Heart right ventricle (tissue), 16 donors: ENCODE results near the gene AMIGO3. TPM values are rescaled to one million over a fixed set of nuclear protein-coding genes. Genes with fewer than 3 reads are reported as not detected.

Source experiments
- ATAC-seq, 8 donors: fragments of 200-7000 bp; cut with Tn5 transposase; one replicate each; pipeline ENCODE4 v1.9.1; 2020; ENCODE audit warnings: mild to moderate bottlenecking in 8 of 8, moderate library complexity in 8 of 8, moderate number of reproducible peaks in 1 of 8
- DNase-seq, 2 donors: peaks; one replicate each; pipeline ENCODE4 v3.0.0-alpha.2; 2020
- H3K27ac ChIP-seq, 10 donors: fragments of 200-600 bp; sonication (generic) in 2 of 10; one replicate each; pipeline versions ENCODE4 v1.5.0 to v1.8.0; 2020 to 2022; ENCODE audit warnings: mild to moderate bottlenecking in 3 of 10
- H3K27me3 ChIP-seq, 7 donors: fragments of 200-600 bp; one replicate each; pipeline ENCODE4 v1.8.0; 2021 to 2022; ENCODE audit warnings: mild to moderate bottlenecking in 2 of 7
- H3K36me3 ChIP-seq, 9 donors: fragments of 200-600 bp; sonication (generic) in 1 of 9; one replicate each; pipeline versions ENCODE4 v1.5.0 to v1.8.0; 2020 to 2022; ENCODE audit warnings: mild to moderate bottlenecking in 2 of 9
- H3K4me1 ChIP-seq, 9 donors: fragments of 200-600 bp; sonication (generic) in 1 of 9; one replicate each; pipeline versions ENCODE4 v1.5.0 to v1.8.0; 2020 to 2022; ENCODE audit warnings: mild to moderate bottlenecking in 4 of 9
- H3K4me3 ChIP-seq, 10 donors: fragments of 200-600 bp; sonication (generic) in 2 of 10; one replicate each; pipeline versions ENCODE4 v1.5.0 to v1.8.0; 2020 to 2022; ENCODE audit warnings: mild to moderate bottlenecking in 7 of 10, moderate library complexity in 2 of 10
- H3K9me3 ChIP-seq, 11 donors: fragments of 200-600 bp in 10 of 11; sonication (generic) in 2 of 11; one replicate each; pipeline versions ENCODE4 v1.5.0 to v1.8.0; 2013 to 2022; ENCODE audit warnings: mild to moderate bottlenecking in 2 of 11, control low read depth in 1 of 11, moderate library complexity in 1 of 11
- CTCF ChIP-seq, 9 donors: fragments of 200-600 bp; sonication (generic) in 2 of 9; IDR thresholded peaks; one replicate each; pipeline versions ENCODE4 v1.5.0 to v1.8.0; 2021 to 2022; ENCODE audit warnings: antibody characterized with exemption in 9 of 9, mild to moderate bottlenecking in 5 of 9, moderate library complexity in 1 of 9
- WGBS, 2 donors: extraction: QIAGEN DNeasy Blood & Tissue Kit; methylation state at CpG; one replicate each; pipeline ENCODE4 v1.1.7; 2013; ENCODE audit warnings: inconsistent platforms in 1 of 2; 5-methylcytosine and 5-hydroxymethylcytosine counted together
- intact Hi-C, 10 donors: fragments of 100-400 bp; cut with DNase I; formaldehyde crosslinking; loops; one replicate each; pipeline versions ENCODE4 v1.11.1 to v1.14.2; 2022
- polyA plus RNA-seq, 2 donors: library from polyadenylated mRNA; stranded (reverse); fragments of 200-250 nt; gene quantifications; one replicate each; pipeline ENCODE4 v1.2.3, GENCODE V29; 2013
- total RNA-seq, 10 donors: library from RNA; stranded (reverse); fragmentation: NEBNext Ultra II Directional in 3 of 10; extraction: Animal tissue kit (Norgen Biotek cat#: 25700) in 3 of 10; gene quantifications; one replicate each; pipeline versions ENCODE4 v1.2.1 to v1.2.4, GENCODE V29; 2021 to 2023
- donor health status: Arrhythmogenic right ventricular cardiomyopathy.
- donor health status: ischemic (EF 13 %, LVEDD 7.1; RV severe dilation, severe dysfunction).
- donor health status: healthy with polysubstance abuse.
- donor health status: DM: no; HTN: yes; CAD: no.
- donor health status: DM: no; HTN: no; CAD: no.
- donor health status: ischemic (EF 25% LVEDD 6.9; RV normal size, moderate dysfunction).
- donor health status: ischemic (EF 25% LVEDD 5.7; RV mildly dilated, moderate dysfunction).
- donor health status: healthy.
- donor health status: DM: yes; HTN: yes; CAD: no.
- donor health status: Ischemic cardiomyopathy.
- donor health status: ischemic (EF 35%, LVEDD 5.7; RV mildly dilated, moderate dysfunction).
- donor health status: nonischemic (EF 11% LVEDD 7.7; RV severe dilation, severe dysfunction).
- donor health status: DM: yes; HTN: yes; CAD: no.
- donor health status: PGD.
- donor health status: ischemic (EF 29% LVEDD 5.4; RV normal size, mild dysfunction).
- donor health status: nonischemic (EF 23%, LVEDD 6.1; RV moderate dilation, normal function).

Gene AMIGO3
- total and polyA plus RNA-seq, 12 donors, result 0.09 to 2.1 (median 0.97) TPM; not detected in 8

GRCh38 chr3:49706456-49707112, 12.9 kb downstream of the AMIGO3 start:
- Histone ChIP-seq H3K4me3 (no peak overlapping the region), H3K36me3 (peaks cover 0 to 82% (median 24%) of the 10 kb centered on the region in 9 donors), H3K9me3 (no peaks in the 10 kb centered on the region), H3K27ac (no peak overlapping the region), H3K4me1 (peaks cover 0 to 5% (median 0%) of the 10 kb centered on the region in 9 donors), H3K27me3 (no peaks in the 10 kb centered on the region)
- no peak for DNase-seq
- TF ChIP-seq CTCF (IDR thresholded peaks at IDR 0.05), result no peak
- WGBS, 2 donors, result 81 to 83% methylated on average over 9 of the region's 9 CpGs
- no peak for ATAC-seq
- intact Hi-C loops, result loop anchor here in 5 of 10 donors (10.0 kb wide), 3 partner anchors 138 to 208 kb away; partner anchors contain the start of gene MST1R (in 3 of the 5)

GRCh38 chr3:49705390-49705960, 14.0 kb downstream of the AMIGO3 start:
- 94 to 96% methylated on average over 17 of the region's 17 CpGs for WGBS, 2 donors
- Histone ChIP-seq H3K27ac (no peak overlapping the region), H3K4me3 (no peak overlapping the region), H3K4me1 (peaks cover 0 to 5% (median 0%) of the 10 kb centered on the region in 9 donors), H3K27me3 (no peaks in the 10 kb centered on the region), H3K36me3 (peaks cover 0 to 83% (median 25%) of the 10 kb centered on the region in 9 donors), H3K9me3 (no peaks in the 10 kb centered on the region)
- ATAC-seq, result no peak
- TF ChIP-seq CTCF (IDR thresholded peaks at IDR 0.05), result no peak
- DNase-seq, result no peak
- intact Hi-C loops, result loop anchor here in 5 of 10 donors (10.0 kb wide), 3 partner anchors 139 to 209 kb away; partner anchors contain the start of gene MST1R (in 3 of the 5)

GRCh38 chr3:49704629-49705028, 14.9 kb downstream of the AMIGO3 start:
- Histone ChIP-seq H3K4me3 (no peak overlapping the region), H3K27me3 (no peaks in the 10 kb centered on the region), H3K4me1 (peaks cover 0 to 12% (median 0%) of the 10 kb centered on the region in 9 donors), H3K36me3 (peaks cover 0 to 91% (median 31%) of the 10 kb centered on the region in 9 donors), H3K9me3 (no peaks in the 10 kb centered on the region), H3K27ac (no peak overlapping the region)
- WGBS, 2 donors, result 96 to 99% methylated on average over 8 of the region's 8 CpGs
- ATAC-seq, result no peak
- no peak for TF ChIP-seq CTCF (IDR thresholded peaks at IDR 0.05)
- DNase-seq, result no peak
- intact Hi-C loops, result loop anchor here in 7 of 10 donors (5.0 to 10.0 kb wide), 6 partner anchors 133 to 210 kb away; partner anchors contain the start of gene MST1R (in 3 of the 7)

- Histone ChIP-seq H3K27ac (no peak overlapping the region), H3K36me3 (peaks cover 0 to 97% (median 31%) of the 10 kb centered on the region in 9 donors), H3K9me3 (no peaks in the 10 kb centered on the region), H3K4me3 (no peak overlapping the region), H3K4me1 (peaks cover 0 to 19% (median 0%) of the 10 kb centered on the region in 9 donors), H3K27me3 (no peaks in the 10 kb centered on the region)
- no peak for TF ChIP-seq CTCF (IDR thresholded peaks at IDR 0.05)
- intact Hi-C loops, result loop anchor here in 8 of 10 donors (2.0 to 10.0 kb wide), 7 partner anchors 133 to 211 kb away; partner anchors contain the start of gene MST1R (in 3 of the 8)
- 86 to 96% methylated on average over 7 of the region's 7 CpGs for WGBS, 2 donors
- DNase-seq (no peak), ATAC-seq (no peak)
Observed at GRCh38 chr3:49703956-49704355, 15.5 kb downstream of the AMIGO3 start.
